GM20000 (cell line): ENCODE results near the gene ESYT1.

Experiments
- DNase-seq: peaks from one replicate; pipeline ENCODE4 v3.0.0; 2012; ENCODE audit warnings: low spot score
- TF ChIP-seq, protein P1 (sequence below): IDR thresholded peaks from 2 replicates; pipeline ENCODE4 v1.5.1; 2012; ENCODE audit warnings: mild to moderate bottlenecking, control low read depth; ENCODE audit errors: extremely low read depth, missing control alignments

Gene ESYT1

DNA sequence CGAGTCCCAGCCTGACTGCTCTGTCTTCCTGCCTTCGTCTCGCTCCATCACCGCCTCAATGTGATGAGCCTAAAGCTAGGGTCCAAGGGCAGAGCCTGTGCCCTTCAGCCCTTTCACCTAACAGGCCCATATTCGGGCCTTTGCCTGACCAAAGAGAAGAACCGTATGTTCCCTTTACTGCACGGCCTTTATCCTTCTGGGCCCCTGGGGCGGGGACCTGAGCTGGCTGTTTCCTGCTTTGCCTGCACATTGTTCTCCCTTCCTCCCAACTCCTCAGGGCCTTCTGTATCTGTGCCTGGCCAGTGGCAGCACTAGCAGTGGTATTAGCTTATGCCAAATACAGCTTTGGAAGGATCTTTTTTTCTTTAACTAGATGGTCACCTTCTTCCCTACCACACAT lies 15.8 kb downstream of the ESYT1 start:
- TF ChIP-seq, protein P1, sequence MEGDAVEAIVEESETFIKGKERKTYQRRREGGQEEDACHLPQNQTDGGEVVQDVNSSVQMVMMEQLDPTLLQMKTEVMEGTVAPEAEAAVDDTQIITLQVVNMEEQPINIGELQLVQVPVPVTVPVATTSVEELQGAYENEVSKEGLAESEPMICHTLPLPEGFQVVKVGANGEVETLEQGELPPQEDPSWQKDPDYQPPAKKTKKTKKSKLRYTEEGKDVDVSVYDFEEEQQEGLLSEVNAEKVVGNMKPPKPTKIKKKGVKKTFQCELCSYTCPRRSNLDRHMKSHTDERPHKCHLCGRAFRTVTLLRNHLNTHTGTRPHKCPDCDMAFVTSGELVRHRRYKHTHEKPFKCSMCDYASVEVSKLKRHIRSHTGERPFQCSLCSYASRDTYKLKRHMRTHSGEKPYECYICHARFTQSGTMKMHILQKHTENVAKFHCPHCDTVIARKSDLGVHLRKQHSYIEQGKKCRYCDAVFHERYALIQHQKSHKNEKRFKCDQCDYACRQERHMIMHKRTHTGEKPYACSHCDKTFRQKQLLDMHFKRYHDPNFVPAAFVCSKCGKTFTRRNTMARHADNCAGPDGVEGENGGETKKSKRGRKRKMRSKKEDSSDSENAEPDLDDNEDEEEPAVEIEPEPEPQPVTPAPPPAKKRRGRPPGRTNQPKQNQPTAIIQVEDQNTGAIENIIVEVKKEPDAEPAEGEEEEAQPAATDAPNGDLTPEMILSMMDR = no peak
- no peak for DNase-seq

DNA sequence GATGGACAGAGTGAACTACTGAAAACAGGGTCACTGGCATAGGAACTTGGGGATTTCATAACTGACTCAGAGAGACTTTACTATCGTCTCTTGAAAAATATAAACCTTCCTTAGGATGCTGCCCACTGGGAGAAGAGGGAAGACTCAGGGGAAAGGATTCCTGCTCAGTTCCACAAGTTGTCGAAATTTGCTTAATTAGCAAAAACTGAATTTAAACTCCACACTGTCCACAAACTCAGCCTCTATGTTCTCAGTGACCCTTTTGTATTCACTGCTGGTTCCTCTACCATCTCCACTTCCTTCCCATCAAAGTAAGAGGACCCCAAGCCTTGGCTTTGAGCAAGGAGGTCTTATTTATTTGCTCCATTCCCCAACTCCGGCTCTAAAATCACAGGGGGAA lies 17.1 kb downstream of the ESYT1 start:
- no peak for DNase-seq
- TF ChIP-seq, protein P1 = no peak

DNA sequence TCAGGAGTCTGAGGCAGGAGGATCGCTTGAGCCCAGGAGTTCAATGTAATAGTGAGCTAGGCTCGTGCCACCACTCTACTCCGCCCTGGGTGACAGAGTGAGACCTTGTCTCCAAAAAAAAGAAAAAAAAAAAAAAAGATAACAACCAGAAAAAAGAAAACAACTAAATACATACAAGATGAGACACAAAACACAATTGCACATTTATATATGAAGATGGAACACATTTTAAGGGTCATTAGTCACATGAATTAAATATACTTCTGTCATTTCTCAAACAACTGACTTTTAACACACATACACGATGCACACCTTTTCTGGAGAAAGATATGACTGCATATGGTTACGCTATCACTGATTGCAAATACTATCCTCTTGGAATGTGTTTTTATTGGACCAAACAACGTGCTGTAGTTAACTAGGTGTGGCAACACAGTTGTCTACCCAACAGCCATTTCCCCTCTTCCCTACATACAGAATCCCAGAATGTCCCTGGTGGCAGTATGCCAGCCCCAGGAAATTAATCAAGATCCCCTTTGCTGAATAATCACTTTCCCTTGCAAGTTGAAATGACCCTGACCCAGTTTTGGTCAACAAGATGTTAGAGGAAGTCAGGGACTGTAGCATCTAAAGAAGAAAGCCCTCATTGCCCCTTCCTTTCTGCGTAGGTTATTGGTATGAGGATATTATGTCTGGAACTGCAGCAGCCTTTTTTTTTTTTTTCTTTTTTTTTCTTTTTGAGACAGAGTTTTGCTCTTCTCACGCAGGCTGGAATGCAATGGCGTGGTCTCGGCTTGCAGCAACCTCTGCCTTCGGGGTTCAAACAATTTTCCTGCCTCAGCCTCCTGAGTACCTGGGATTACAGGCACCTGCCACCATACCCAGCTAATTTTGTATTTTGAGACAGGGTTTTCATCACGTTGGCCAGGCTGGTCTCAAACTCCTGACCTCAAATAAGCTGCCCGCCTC lies 18.7 kb downstream of the ESYT1 start:
- no peak for DNase-seq
- TF ChIP-seq, protein P1 = no peak

DNA sequence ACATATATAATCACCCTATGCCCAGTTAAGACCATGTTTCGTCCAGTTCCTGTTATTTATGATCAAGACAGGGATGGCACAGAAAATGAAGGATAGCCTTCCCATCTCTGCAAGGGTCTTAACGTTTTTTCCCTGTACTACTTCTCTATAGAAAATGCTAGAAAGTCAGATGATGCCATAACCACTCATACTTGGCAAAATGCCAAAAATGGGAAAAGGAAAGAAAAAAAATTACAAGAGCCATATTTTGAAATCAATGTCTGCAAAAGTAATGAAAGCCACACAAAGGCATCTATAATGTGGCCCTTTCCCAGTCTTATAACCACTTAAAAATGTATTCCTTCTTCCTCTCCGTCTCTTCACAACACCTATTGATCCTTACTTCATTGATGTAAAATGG lies 22.5 kb downstream of the ESYT1 start:
- DNase-seq = no peak
- TF ChIP-seq, protein P1 = no peak

DNA sequence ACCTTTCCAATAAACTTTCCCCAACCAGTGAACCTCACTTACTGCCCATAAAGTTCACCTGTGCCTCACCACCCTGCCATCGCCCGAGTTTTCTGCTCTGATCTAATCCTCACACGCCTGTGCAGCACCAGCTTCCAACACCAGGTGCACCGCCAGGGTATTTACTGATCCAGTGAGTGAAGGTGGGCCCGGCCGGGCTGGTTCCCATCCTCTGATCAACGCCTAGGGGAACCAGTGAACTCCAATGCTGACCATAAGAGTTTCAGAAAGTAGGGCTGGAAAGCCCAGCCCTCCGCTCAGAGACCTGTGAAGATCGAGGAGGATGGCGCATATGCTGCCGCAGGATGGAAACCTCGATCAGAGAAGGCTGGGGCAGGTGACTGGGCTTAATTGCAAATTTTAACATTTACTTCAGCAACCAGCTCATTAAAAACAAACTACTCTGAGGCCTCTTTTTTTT lies 23.6 kb downstream of the ESYT1 start:
- DNase-seq = peak; percentile 59
- TF ChIP-seq, protein P1 = no peak

DNA sequence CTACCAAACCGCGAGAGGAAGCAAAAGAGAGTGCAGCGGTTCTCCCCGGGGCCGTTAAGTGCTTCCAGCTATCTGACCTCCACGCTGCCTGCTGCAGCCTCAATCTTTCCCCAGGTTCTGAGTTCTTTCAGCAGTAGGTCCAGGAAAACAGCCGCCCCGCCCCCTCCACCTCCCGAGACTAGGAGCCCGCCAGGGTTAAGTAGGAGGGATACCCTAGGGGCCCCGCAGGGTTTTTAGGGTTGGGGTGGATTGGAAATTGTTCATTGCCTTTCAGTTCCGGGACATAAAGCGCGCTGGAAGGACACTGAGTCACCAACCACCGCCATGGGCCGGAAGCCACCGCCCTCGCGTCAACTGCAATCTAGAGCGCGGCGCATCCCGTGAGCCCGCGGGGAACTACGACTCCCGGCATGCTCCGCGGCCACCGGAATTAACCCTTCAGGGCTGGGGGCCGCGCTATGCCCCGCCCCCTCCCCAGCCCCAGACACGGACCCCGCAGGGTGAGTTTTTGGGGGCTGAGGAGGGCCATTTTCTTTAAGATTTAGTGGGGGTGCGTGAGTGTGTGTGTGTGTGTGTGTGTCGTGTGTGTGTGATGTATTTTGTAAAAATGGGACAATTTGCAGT lies 24.2 kb downstream of the ESYT1 start, which contains the start of gene MYL6B:
Gene MYL6B (plus strand): TSS at position 456 of the 624 bp plus-strand sequence. CDS start 1,332 bp downstream, outside the sequence.
- DNase-seq = peak; percentile 89
- TF ChIP-seq, protein P1 = no peak
